Mucosa of rectum (tissue), 2 donors: Measurements from ENCODE around the gene EPM2A.

Source experiments
- H3K27ac ChIP-seq, 2 donors: one replicate each; pipeline ENCODE4 v1.7.0; 2013; ENCODE audit warnings: inconsistent platforms in 2 of 2, low read depth in 2 of 2, low read length in 2 of 2
- H3K27me3 ChIP-seq, 2 donors: one replicate each; pipeline ENCODE4 v1.7.0; 2013; ENCODE audit warnings: low read length in 2 of 2; ENCODE audit not compliant: control insufficient read depth in 2 of 2, insufficient read depth in 2 of 2
- H3K36me3 ChIP-seq, 2 donors: one replicate each; pipeline ENCODE4 v1.7.0; 2013; ENCODE audit warnings: low read length in 2 of 2; ENCODE audit not compliant: control insufficient read depth in 2 of 2, insufficient read depth in 2 of 2
- H3K4me1 ChIP-seq, 2 donors: one replicate each; pipeline ENCODE4 v1.7.0; 2013; ENCODE audit warnings: low read length in 2 of 2, mild to moderate bottlenecking in 1 of 2; ENCODE audit not compliant: control insufficient read depth in 2 of 2, insufficient read depth in 2 of 2
- H3K4me3 ChIP-seq, 2 donors: one replicate each; pipeline ENCODE4 v1.7.0; 2013; ENCODE audit warnings: low read length in 2 of 2
- H3K9ac ChIP-seq, 2 donors: one replicate each; pipeline ENCODE4 v1.7.0; 2013; ENCODE audit warnings: low read length in 2 of 2, low read depth in 1 of 2, mild to moderate bottlenecking in 1 of 2
- H3K9me3 ChIP-seq, 2 donors: one replicate each; pipeline ENCODE4 v1.7.0; 2013; ENCODE audit warnings: low read length in 2 of 2; ENCODE audit not compliant: control insufficient read depth in 2 of 2
- donor health status: healthy.
- donor health status: Normal muscosa, but diverticular disease.

EPM2A gene

GRCh38 chr6:145733810-145734209 is 1.5 kb downstream of the EPM2A start:
- H3K9me3 ChIP-seq = no peaks in the 10 kb centered on the region
- no peaks in the 10 kb centered on the region for H3K36me3 ChIP-seq
- no peaks in the 10 kb centered on the region for H3K27me3 ChIP-seq
- H3K9ac ChIP-seq = no peak overlapping the region
- H3K4me3 ChIP-seq = peak overlapping the region in 1 of 2 donors; percentile 89
- H3K27ac ChIP-seq = no peak overlapping the region
- H3K4me1 ChIP-seq = peaks cover 0 to 16% of the 10 kb centered on the region in 2 donors

GRCh38 chr6:145733207-145733606 is 2.1 kb downstream of the EPM2A start:
- Histone ChIP-seq H3K4me1 (peaks cover 0 to 16% of the 10 kb centered on the region in 2 donors), H3K36me3 (no peaks in the 10 kb centered on the region), H3K9me3 (no peaks in the 10 kb centered on the region), H3K27ac (no peak overlapping the region), H3K27me3 (no peaks in the 10 kb centered on the region), H3K4me3 (no peak overlapping the region), H3K9ac (no peak overlapping the region)

GRCh38 chr6:145731447-145731846 is 3.9 kb downstream of the EPM2A start:
- H3K4me3 ChIP-seq = no peak overlapping the region
- H3K36me3 ChIP-seq = no peaks in the 10 kb centered on the region
- no peaks in the 10 kb centered on the region for H3K27me3 ChIP-seq
- no peak overlapping the region for H3K27ac ChIP-seq
- H3K9me3 ChIP-seq = no peaks in the 10 kb centered on the region
- no peak overlapping the region for H3K9ac ChIP-seq
- peaks cover 0 to 12% of the 10 kb centered on the region in 2 donors for H3K4me1 ChIP-seq

GRCh38 chr6:145729887-145730286 is 5.4 kb downstream of the EPM2A start:
- Histone ChIP-seq H3K9me3 (no peaks in the 10 kb centered on the region), H3K27me3 (no peaks in the 10 kb centered on the region), H3K27ac (no peak overlapping the region), H3K4me3 (no peak overlapping the region), H3K9ac (no peak overlapping the region), H3K36me3 (no peaks in the 10 kb centered on the region), H3K4me1 (peaks cover 0 to 4% of the 10 kb centered on the region in 2 donors)

GRCh38 chr6:145728444-145729385 is 6.6 kb downstream of the EPM2A start:
- H3K9me3 ChIP-seq = no peaks in the 10 kb centered on the region
- H3K9ac ChIP-seq = no peak overlapping the region
- no peaks in the 10 kb centered on the region for H3K27me3 ChIP-seq
- H3K36me3 ChIP-seq = no peaks in the 10 kb centered on the region
- no peak overlapping the region for H3K4me3 ChIP-seq
- no peaks in the 10 kb centered on the region for H3K4me1 ChIP-seq
- H3K27ac ChIP-seq = no peak overlapping the region

GRCh38 chr6:145727817-145728388 is 7.4 kb downstream of the EPM2A start:
- Histone ChIP-seq H3K36me3 (no peaks in the 10 kb centered on the region), H3K9ac (no peak overlapping the region), H3K9me3 (no peaks in the 10 kb centered on the region), H3K27me3 (no peaks in the 10 kb centered on the region), H3K27ac (no peak overlapping the region), H3K4me3 (no peak overlapping the region), H3K4me1 (no peaks in the 10 kb centered on the region)

- Histone ChIP-seq H3K27ac (no peak overlapping the region), H3K9ac (no peak overlapping the region), H3K9me3 (no peaks in the 10 kb centered on the region), H3K4me1 (no peaks in the 10 kb centered on the region), H3K27me3 (no peaks in the 10 kb centered on the region), H3K36me3 (no peaks in the 10 kb centered on the region), H3K4me3 (no peak overlapping the region)
Observed at GRCh38 chr6:145725570-145725969, 9.8 kb downstream of the EPM2A start.

GRCh38 chr6:145723646-145724045 is 11.7 kb downstream of the EPM2A start:
- H3K4me1 ChIP-seq = no peaks in the 10 kb centered on the region
- no peaks in the 10 kb centered on the region for H3K9me3 ChIP-seq
- H3K4me3 ChIP-seq = no peak overlapping the region
- H3K27ac ChIP-seq = no peak overlapping the region
- H3K27me3 ChIP-seq = no peaks in the 10 kb centered on the region
- no peaks in the 10 kb centered on the region for H3K36me3 ChIP-seq
- H3K9ac ChIP-seq = no peak overlapping the region

- Histone ChIP-seq H3K27me3 (no peaks in the 10 kb centered on the region), H3K4me1 (no peaks in the 10 kb centered on the region), H3K36me3 (no peaks in the 10 kb centered on the region)
Observed at GRCh38 chr6:145722190-145722589, 13.1 kb downstream of the EPM2A start.

GRCh38 chr6:145721144-145721543 is 14.2 kb downstream of the EPM2A start:
- H3K27ac ChIP-seq = no peak overlapping the region

More at GRCh38 chr6:145722190-145722589, 13.1 kb downstream of the EPM2A start:
- no peak overlapping the region for H3K4me3 ChIP-seq
- H3K9me3 ChIP-seq = no peaks in the 10 kb centered on the region
- H3K27ac ChIP-seq = no peak overlapping the region
- no peak overlapping the region for H3K9ac ChIP-seq

More at GRCh38 chr6:145721144-145721543, 14.2 kb downstream of the EPM2A start:
- Histone ChIP-seq H3K27me3 (no peaks in the 10 kb centered on the region), H3K9ac (no peak overlapping the region), H3K4me3 (no peak overlapping the region), H3K9me3 (no peaks in the 10 kb centered on the region), H3K4me1 (no peaks in the 10 kb centered on the region), H3K36me3 (no peaks in the 10 kb centered on the region)
